Measurements from ENCODE around the gene INPP5D.

GRCh38 chr2:233252227-233252626 lies 192.1 kb downstream of the INPP5D start:
- TF ChIP-seq, protein P1, sequence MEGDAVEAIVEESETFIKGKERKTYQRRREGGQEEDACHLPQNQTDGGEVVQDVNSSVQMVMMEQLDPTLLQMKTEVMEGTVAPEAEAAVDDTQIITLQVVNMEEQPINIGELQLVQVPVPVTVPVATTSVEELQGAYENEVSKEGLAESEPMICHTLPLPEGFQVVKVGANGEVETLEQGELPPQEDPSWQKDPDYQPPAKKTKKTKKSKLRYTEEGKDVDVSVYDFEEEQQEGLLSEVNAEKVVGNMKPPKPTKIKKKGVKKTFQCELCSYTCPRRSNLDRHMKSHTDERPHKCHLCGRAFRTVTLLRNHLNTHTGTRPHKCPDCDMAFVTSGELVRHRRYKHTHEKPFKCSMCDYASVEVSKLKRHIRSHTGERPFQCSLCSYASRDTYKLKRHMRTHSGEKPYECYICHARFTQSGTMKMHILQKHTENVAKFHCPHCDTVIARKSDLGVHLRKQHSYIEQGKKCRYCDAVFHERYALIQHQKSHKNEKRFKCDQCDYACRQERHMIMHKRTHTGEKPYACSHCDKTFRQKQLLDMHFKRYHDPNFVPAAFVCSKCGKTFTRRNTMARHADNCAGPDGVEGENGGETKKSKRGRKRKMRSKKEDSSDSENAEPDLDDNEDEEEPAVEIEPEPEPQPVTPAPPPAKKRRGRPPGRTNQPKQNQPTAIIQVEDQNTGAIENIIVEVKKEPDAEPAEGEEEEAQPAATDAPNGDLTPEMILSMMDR (IDR thresholded peaks at IDR 0.05), result no peak
- TF ChIP-seq MXI1 (IDR thresholded peaks at IDR 0.05; ENCODE audit: low read depth, low read length) (no peak), TEAD4 (IDR thresholded peaks at IDR 0.05; ENCODE audit: borderline replicate concordance, insufficient read depth) (no peak), RAD21 (IDR thresholded peaks at IDR 0.05; ENCODE audit: low read length) (no peak), EZH2phosphoT487 (IDR thresholded peaks at IDR 0.05; ENCODE audit: borderline replicate concordance, low read depth) (no peak), POLR2AphosphoS5 (IDR thresholded peaks at IDR 0.05; ENCODE audit: low read depth, low read length) (no peak), EP300 (IDR thresholded peaks at IDR 0.05; ENCODE audit: borderline replicate concordance in 1 of 2, low read depth in 1 of 2, low read length in 1 of 2) (no peak), NRF1 (IDR thresholded peaks at IDR 0.05; ENCODE audit: low read depth, low read length) (no peak), TAF1 (IDR thresholded peaks at IDR 0.05; ENCODE audit: borderline replicate concordance, low read depth, low read length) (no peak)
- TF ChIP-seq, protein P2, sequence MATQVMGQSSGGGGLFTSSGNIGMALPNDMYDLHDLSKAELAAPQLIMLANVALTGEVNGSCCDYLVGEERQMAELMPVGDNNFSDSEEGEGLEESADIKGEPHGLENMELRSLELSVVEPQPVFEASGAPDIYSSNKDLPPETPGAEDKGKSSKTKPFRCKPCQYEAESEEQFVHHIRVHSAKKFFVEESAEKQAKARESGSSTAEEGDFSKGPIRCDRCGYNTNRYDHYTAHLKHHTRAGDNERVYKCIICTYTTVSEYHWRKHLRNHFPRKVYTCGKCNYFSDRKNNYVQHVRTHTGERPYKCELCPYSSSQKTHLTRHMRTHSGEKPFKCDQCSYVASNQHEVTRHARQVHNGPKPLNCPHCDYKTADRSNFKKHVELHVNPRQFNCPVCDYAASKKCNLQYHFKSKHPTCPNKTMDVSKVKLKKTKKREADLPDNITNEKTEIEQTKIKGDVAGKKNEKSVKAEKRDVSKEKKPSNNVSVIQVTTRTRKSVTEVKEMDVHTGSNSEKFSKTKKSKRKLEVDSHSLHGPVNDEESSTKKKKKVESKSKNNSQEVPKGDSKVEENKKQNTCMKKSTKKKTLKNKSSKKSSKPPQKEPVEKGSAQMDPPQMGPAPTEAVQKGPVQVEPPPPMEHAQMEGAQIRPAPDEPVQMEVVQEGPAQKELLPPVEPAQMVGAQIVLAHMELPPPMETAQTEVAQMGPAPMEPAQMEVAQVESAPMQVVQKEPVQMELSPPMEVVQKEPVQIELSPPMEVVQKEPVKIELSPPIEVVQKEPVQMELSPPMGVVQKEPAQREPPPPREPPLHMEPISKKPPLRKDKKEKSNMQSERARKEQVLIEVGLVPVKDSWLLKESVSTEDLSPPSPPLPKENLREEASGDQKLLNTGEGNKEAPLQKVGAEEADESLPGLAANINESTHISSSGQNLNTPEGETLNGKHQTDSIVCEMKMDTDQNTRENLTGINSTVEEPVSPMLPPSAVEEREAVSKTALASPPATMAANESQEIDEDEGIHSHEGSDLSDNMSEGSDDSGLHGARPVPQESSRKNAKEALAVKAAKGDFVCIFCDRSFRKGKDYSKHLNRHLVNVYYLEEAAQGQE (IDR thresholded peaks at IDR 0.05; ENCODE audit: low read depth, low read length), result no peak
- TF ChIP-seq, protein P3, sequence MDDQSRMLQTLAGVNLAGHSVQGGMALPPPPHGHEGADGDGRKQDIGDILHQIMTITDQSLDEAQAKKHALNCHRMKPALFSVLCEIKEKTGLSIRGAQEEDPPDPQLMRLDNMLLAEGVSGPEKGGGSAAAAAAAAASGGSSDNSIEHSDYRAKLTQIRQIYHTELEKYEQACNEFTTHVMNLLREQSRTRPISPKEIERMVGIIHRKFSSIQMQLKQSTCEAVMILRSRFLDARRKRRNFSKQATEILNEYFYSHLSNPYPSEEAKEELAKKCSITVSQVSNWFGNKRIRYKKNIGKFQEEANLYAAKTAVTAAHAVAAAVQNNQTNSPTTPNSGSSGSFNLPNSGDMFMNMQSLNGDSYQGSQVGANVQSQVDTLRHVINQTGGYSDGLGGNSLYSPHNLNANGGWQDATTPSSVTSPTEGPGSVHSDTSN (IDR thresholded peaks at IDR 0.05), result no peak
